Loucy (cell line): ENCODE data around the gene SPP2.

Source experiments
- H2AFZ ChIP-seq: fragments of 200-600 bp; sonication (generic); 2 replicates; pipeline ENCODE4 v1.6.0; 2016; ENCODE audit warnings: antibody characterized with exemption, mild to moderate bottlenecking, low read length, moderate library complexity
- H3F3A ChIP-seq: fragments of 200-600 bp; 2 replicates; pipeline ENCODE4 v1.6.0; 2016; ENCODE audit warnings: antibody characterized with exemption, low read depth, mild to moderate bottlenecking
- H3K27me3 ChIP-seq: fragments of 200-600 bp; sonication (generic); 2 replicates; pipeline ENCODE4 v1.6.1; 2014; ENCODE audit warnings: low read length, mild to moderate bottlenecking; ENCODE audit not compliant: insufficient read depth, poor library complexity, severe bottlenecking
- H3K36me3 ChIP-seq: fragments of 200-600 bp; sonication (generic); 2 replicates; pipeline ENCODE4 v1.6.1; 2016; ENCODE audit warnings: low read length; ENCODE audit not compliant: insufficient read depth
- H3K4me1 ChIP-seq: fragments of 200-600 bp; sonication (generic); 2 replicates; pipeline ENCODE4 v1.5.1; 2014; ENCODE audit warnings: low read length, mild to moderate bottlenecking; ENCODE audit not compliant: insufficient read depth, poor library complexity, severe bottlenecking
- H3K4me2 ChIP-seq: fragments of 200-600 bp; sonication (generic); 2 replicates; pipeline ENCODE4 v1.6.0; 2014; ENCODE audit warnings: antibody characterized with exemption, low read length, low read depth, mild to moderate bottlenecking; ENCODE audit not compliant: poor library complexity, severe bottlenecking
- H3K4me3 ChIP-seq: fragments of 200-600 bp; sonication (generic); 2 replicates; pipeline ENCODE4 v1.5.1; 2014; ENCODE audit warnings: low read length, mild to moderate bottlenecking, mixed read lengths; ENCODE audit not compliant: poor library complexity, severe bottlenecking
- H3K79me2 ChIP-seq: fragments of 200-600 bp; sonication (generic); 2 replicates; pipeline ENCODE4 v1.6.1; 2014; ENCODE audit warnings: low read length; ENCODE audit not compliant: insufficient read depth
- H3K9ac ChIP-seq: fragments of 200-600 bp; sonication (generic); 2 replicates; pipeline ENCODE4 v1.6.0; 2014; ENCODE audit warnings: mild to moderate bottlenecking, low read depth, low read length, moderate library complexity; ENCODE audit not compliant: poor library complexity, severe bottlenecking
- H3K9me2 ChIP-seq: fragments of 200-600 bp; sonication (generic); replicated peaks from 2 replicates; pipeline ENCODE4 v1.6.1; 2016; ENCODE audit warnings: low read depth, low read length, mixed read lengths
- H3K9me3 ChIP-seq: fragments of 200-600 bp; sonication (generic); 2 replicates; pipeline ENCODE4 v1.6.1; 2014; ENCODE audit warnings: mild to moderate bottlenecking, antibody characterized with exemption, low read length, low read depth; ENCODE audit not compliant: insufficient read depth
- H4K20me1 ChIP-seq: fragments of 200-600 bp; sonication (generic); 2 replicates; pipeline ENCODE4 v1.6.0; 2014; ENCODE audit warnings: antibody characterized with exemption, low read length, mild to moderate bottlenecking; ENCODE audit not compliant: insufficient read depth, poor library complexity, severe bottlenecking
- EZH2phosphoT487 ChIP-seq: fragments of 200-600 bp; IDR thresholded peaks from 2 replicates; pipeline ENCODE4 v1.6.1; 2018; ENCODE audit warnings: antibody characterized with exemption, mild to moderate bottlenecking, moderate library complexity, borderline replicate concordance
- TF ChIP-seq, protein P1 (sequence below): fragments of 200-600 bp; sonication (generic); conservative IDR thresholded peaks from 2 replicates; pipeline ENCODE4 v1.5.1; 2014; ENCODE audit warnings: mild to moderate bottlenecking, antibody characterized with exemption, low read length

The SPP2 gene

DNA sequence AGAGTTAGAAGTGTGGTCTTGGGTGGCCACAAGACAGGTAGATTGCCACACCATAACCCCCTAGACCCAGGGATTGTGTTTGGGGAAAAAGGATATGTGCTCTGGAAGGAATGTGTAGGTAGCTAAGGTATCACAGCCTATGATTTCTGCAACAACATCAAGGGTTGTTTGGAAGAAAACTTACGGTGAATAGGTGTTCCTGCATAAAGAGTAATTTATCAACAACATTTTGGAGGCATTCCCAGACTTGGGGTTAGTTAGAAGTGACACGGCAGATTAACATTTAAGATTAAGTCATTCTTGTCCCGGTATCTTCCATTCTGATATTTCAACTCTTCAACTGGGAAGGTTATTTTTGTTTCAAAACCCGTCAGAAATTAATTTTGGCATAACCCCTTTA, 65.5 kb downstream of the SPP2 start:
- Histone ChIP-seq H3F3A (no peaks in the 10 kb centered on the region), H3K4me3 (no peak overlapping the region), H3K9me2 (no peaks in the 10 kb centered on the region), H2AFZ (no peak overlapping the region), H3K36me3 (no peaks in the 10 kb centered on the region), H3K9me3 (no peaks in the 10 kb centered on the region), H3K4me2 (no peak overlapping the region), H3K4me1 (no peaks in the 10 kb centered on the region), H4K20me1 (no peaks in the 10 kb centered on the region), H3K9ac (no peak overlapping the region), H3K27me3 (no peaks in the 10 kb centered on the region), H3K79me2 (no peaks in the 10 kb centered on the region)
- TF ChIP-seq EZH2phosphoT487, result no peak
- TF ChIP-seq, protein P1, sequence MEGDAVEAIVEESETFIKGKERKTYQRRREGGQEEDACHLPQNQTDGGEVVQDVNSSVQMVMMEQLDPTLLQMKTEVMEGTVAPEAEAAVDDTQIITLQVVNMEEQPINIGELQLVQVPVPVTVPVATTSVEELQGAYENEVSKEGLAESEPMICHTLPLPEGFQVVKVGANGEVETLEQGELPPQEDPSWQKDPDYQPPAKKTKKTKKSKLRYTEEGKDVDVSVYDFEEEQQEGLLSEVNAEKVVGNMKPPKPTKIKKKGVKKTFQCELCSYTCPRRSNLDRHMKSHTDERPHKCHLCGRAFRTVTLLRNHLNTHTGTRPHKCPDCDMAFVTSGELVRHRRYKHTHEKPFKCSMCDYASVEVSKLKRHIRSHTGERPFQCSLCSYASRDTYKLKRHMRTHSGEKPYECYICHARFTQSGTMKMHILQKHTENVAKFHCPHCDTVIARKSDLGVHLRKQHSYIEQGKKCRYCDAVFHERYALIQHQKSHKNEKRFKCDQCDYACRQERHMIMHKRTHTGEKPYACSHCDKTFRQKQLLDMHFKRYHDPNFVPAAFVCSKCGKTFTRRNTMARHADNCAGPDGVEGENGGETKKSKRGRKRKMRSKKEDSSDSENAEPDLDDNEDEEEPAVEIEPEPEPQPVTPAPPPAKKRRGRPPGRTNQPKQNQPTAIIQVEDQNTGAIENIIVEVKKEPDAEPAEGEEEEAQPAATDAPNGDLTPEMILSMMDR, result no peak

DNA sequence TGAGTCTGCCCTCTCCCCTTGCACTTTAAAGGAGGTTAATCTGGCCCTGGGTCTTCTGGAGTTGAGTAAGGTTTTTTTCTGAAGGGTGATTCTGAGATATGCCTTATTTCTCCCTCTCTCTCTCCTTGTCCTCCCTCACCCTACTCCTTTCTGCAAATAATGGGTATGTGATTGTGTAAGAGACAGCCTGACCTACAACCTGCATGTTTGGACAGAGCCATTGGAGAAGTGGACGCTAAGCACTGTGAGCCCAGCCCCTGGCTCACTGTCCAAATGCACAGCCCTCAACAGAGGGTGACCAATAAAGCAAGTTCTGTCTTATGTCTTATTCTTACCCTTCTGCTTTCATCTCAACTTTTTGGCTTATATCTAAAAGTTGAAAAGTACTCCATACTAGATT, 71.5 kb downstream of the SPP2 start:
- H3K4me3 ChIP-seq, result no peak overlapping the region
- no peak overlapping the region for H3K4me2 ChIP-seq
- no peak overlapping the region for H3K9ac ChIP-seq
- TF ChIP-seq, protein P1, result no peak
- TF ChIP-seq EZH2phosphoT487, result no peak
- no peaks in the 10 kb centered on the region for H3K9me3 ChIP-seq
- no peaks in the 10 kb centered on the region for H3K4me1 ChIP-seq
- H3K36me3 ChIP-seq, result no peaks in the 10 kb centered on the region
- H3K27me3 ChIP-seq, result no peaks in the 10 kb centered on the region
- H3K79me2 ChIP-seq, result no peaks in the 10 kb centered on the region
- H3K9me2 ChIP-seq, result no peaks in the 10 kb centered on the region
- no peak overlapping the region for H2AFZ ChIP-seq
- H4K20me1 ChIP-seq, result no peaks in the 10 kb centered on the region
- H3F3A ChIP-seq, result no peaks in the 10 kb centered on the region

DNA sequence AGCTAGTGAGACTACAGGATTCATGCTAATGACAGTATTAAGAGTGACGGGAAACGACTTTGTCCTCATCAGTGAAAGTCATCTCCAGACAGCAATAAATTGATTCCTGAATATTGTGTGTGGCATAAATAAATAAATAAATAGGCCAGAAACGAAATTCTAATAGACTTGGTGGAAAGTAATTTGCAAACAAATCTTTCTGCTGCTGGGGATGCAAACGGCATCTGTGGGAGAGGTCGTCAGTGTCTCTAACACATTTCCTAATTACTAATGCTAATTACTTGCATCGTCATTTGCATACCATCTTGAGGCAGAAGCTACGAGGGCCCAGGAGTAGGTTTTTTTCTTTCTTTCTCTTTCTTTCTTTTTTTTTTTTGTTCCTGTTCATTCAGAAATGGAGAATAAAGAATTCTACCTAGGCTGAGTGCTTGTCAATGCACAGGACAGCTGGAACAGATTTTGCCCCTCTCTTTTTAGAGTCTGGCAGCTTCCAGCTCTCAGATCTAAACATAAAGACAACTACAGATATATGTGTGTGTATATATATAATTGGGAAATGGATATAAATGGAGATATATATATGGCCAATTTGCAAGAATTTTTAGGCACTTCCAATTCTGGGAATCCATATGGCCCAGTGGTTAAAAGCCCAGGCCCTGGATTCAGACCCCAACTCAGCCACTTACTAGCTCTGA, 75.1 kb downstream of the SPP2 start:
- Histone ChIP-seq H3K4me1 (no peaks in the 10 kb centered on the region), H3K9me2 (no peaks in the 10 kb centered on the region), H3K9ac (no peak overlapping the region), H4K20me1 (no peaks in the 10 kb centered on the region), H3K4me2 (no peak overlapping the region), H3K27me3 (no peaks in the 10 kb centered on the region), H3K4me3 (no peak overlapping the region), H2AFZ (no peak overlapping the region), H3K79me2 (no peaks in the 10 kb centered on the region), H3K9me3 (no peaks in the 10 kb centered on the region), H3K36me3 (no peaks in the 10 kb centered on the region), H3F3A (no peaks in the 10 kb centered on the region)
- TF ChIP-seq, protein P1, result no peak
- TF ChIP-seq EZH2phosphoT487, result no peak
